HepG2 (cell line): Measurements from ENCODE around the gene SDR42E2. TPM values are rescaled to one million over a fixed set of nuclear protein-coding genes. Genes with fewer than 3 reads are reported as not detected.

Experiments used
- AFF4 ChIP-seq: sonication (generic); formaldehyde crosslinking; IDR thresholded peaks from 2 replicates; pipeline ENCODE4 v1.4.0; 2020; ENCODE audit warnings: missing genetic modification reagents
- CSRNP1 ChIP-seq: sonication (generic); formaldehyde crosslinking; IDR thresholded peaks from 2 replicates; pipeline ENCODE4 v1.8.1; 2023; ENCODE audit warnings: mild to moderate bottlenecking, missing genetic modification reagents
- FOXO1 ChIP-seq: sonication (generic); formaldehyde crosslinking; IDR thresholded peaks from 2 replicates; pipeline ENCODE4 v1.4.0; 2020; ENCODE audit warnings: missing genetic modification reagents
- MBD4 ChIP-seq: IDR thresholded peaks from 2 replicates; pipeline ENCODE4 v1.6.1; 2012; ENCODE audit warnings: low read length, inconsistent platforms, borderline replicate concordance
- MTF2 ChIP-seq: sonication (generic); formaldehyde crosslinking; IDR thresholded peaks from 2 replicates; pipeline ENCODE4 v1.5.0; 2020; ENCODE audit warnings: missing genetic modification reagents, borderline replicate concordance
- NR3C1 ChIP-seq: sonication (generic); formaldehyde crosslinking; IDR thresholded peaks from 2 replicates; pipeline ENCODE4 v1.4.0; 2020; ENCODE audit warnings: missing genetic modification reagents
- POGZ ChIP-seq: sonication (generic); formaldehyde crosslinking; IDR thresholded peaks from 2 replicates; pipeline ENCODE4 v1.4.0; 2020; ENCODE audit warnings: mild to moderate bottlenecking, missing genetic modification reagents
- RELA ChIP-seq: sonication (generic); formaldehyde crosslinking; IDR thresholded peaks from 2 replicates; pipeline ENCODE4 v1.4.0; 2020; ENCODE audit warnings: missing genetic modification reagents
- RFXANK ChIP-seq: IDR thresholded peaks from 2 replicates; pipeline ENCODE4 v1.6.1; 2016
- SNAPC4 ChIP-seq: sonication (generic); formaldehyde crosslinking; IDR thresholded peaks from 2 replicates; pipeline ENCODE4 v1.4.0; 2020; ENCODE audit warnings: mild to moderate bottlenecking, missing genetic modification reagents
- TCF7 ChIP-seq: sonication (generic); IDR thresholded peaks from 2 replicates; pipeline ENCODE4 v1.6.1; 2016; ENCODE audit warnings: antibody characterized with exemption, low read depth
- ZBTB37 ChIP-seq: sonication (generic); formaldehyde crosslinking; IDR thresholded peaks from 2 replicates; pipeline ENCODE4 v1.4.0; 2020; ENCODE audit warnings: mild to moderate bottlenecking, missing genetic modification reagents
- ZNF124 ChIP-seq: sonication (generic); formaldehyde crosslinking; IDR thresholded peaks from 2 replicates; pipeline ENCODE4 v1.4.0; 2020; ENCODE audit warnings: missing genetic modification reagents
- ZNF530 ChIP-seq: sonication (generic); formaldehyde crosslinking; IDR thresholded peaks from 2 replicates; pipeline ENCODE4 v1.5.0; 2020; ENCODE audit warnings: low read depth, mild to moderate bottlenecking, missing genetic modification reagents
- polyA plus RNA-seq, 8 experiments: library from polyadenylated mRNA; depleted of rRNA in 3 of 8; stranded (reverse) in 7 of 8; unstranded in 1 of 8; fragments of >200 nt; fragmentation: Illumina TruSeq in 4 of 8; extraction: Trizol in 4 of 8; gene quantifications; 2 replicates each; pipeline versions ENCODE4 v1.2.1 to v1.2.3, GENCODE V29; 2011 to 2016; ENCODE audit warnings: low read depth in 4 of 8, missing spikeins in 1 of 8, mixed read lengths in 1 of 8; ENCODE audit not compliant: insufficient read depth in 1 of 8
- total RNA-seq, 5 experiments: library from RNA; depleted of rRNA; stranded (reverse); fragments of >200 nt; fragmentation: Illumina TruSeq; extraction: Trizol; gene quantifications; 2 replicates each; pipeline ENCODE4 v1.2.3, GENCODE V29; 2016; ENCODE audit warnings: low read depth in 1 of 5

SDR42E2 gene
- total and polyA plus RNA-seq, 2 of the 13 experiments (the other 11 are each of a cell fraction or from before 2014, with no cell fraction given) = 0.05 to 0.11 TPM

GRCh38 chr16:22190776-22191531 is 28.6 kb downstream of the SDR42E2 start (continued):
- TF ChIP-seq ZNF124 (no peak), ZNF530 (no peak), SNAPC4 (CRISPR knock-in tag) (peak; percentile 39; the same call in 1 of the 2 replicates), RFXANK (CRISPR knock-in tag) (0 out of 2 replicates have a peak, but pooled peaks have one; percentile 18), RELA (0 out of 2 replicates have a peak, but pooled peaks have one; percentile 31), ZBTB37 (peak; percentile 73; the same call in 1 of the 2 replicates), POGZ (no peak), FOXO1 (CRISPR knock-in tag) (no peak), AFF4 (no peak), MBD4 (no peak), NR3C1 (no peak), CSRNP1 (CRISPR knock-in tag) (no peak; the same call in 1 of the 2 replicates), MTF2 (no peak), TCF7 (no peak)
